Adipocyte (in vitro differentiated cells): ENCODE results near the gene C19orf38.
A peak's percentile ranks its signal among the peaks of the same experiment; 100 is the strongest.

Experiments
- DNase-seq: peaks from one replicate; pipeline ENCODE4 v3.0.0-alpha.2; 2015; ENCODE audit warnings: low read depth
- H3K27me3 ChIP-seq: replicated peaks from 2 replicates; pipeline ENCODE4 v1.7.0; 2013; ENCODE audit warnings: mild to moderate bottlenecking, low read length, moderate library complexity; ENCODE audit not compliant: control insufficient read depth, insufficient read depth
- H3K36me3 ChIP-seq: 2 replicates; pipeline ENCODE4 v1.7.0; 2013; ENCODE audit warnings: low read length, mild to moderate bottlenecking, moderate library complexity; ENCODE audit not compliant: control insufficient read depth, insufficient read depth, severe bottlenecking
- H3K4me1 ChIP-seq: 2 replicates; pipeline ENCODE4 v1.7.0; 2013; ENCODE audit warnings: mild to moderate bottlenecking, low read length, moderate library complexity; ENCODE audit not compliant: control insufficient read depth, insufficient read depth
- H3K4me3 ChIP-seq: 2 replicates; pipeline ENCODE4 v1.7.0; 2013; ENCODE audit warnings: mild to moderate bottlenecking, low read length, moderate library complexity
- H3K9ac ChIP-seq: 2 replicates; pipeline ENCODE4 v1.7.0; 2013; ENCODE audit warnings: mild to moderate bottlenecking, low read length, moderate library complexity
- H3K9me3 ChIP-seq: 2 replicates; pipeline ENCODE4 v1.7.0; 2013; ENCODE audit warnings: mild to moderate bottlenecking, low read length, moderate library complexity; ENCODE audit not compliant: control insufficient read depth

Gene C19orf38

GRCh38 chr19:10885201-10886169 is 37.3 kb downstream of the C19orf38 start:
- H3K4me1 ChIP-seq, result peaks cover 10% of the 10 kb centered on the region
- H3K4me3 ChIP-seq, result no peak overlapping the region
- DNase-seq, result peak; percentile 51
- no peaks in the 10 kb centered on the region for H3K9me3 ChIP-seq
- H3K36me3 ChIP-seq, result no peaks in the 10 kb centered on the region
- no peaks in the 10 kb centered on the region for H3K27me3 ChIP-seq
- no peak overlapping the region for H3K9ac ChIP-seq

GRCh38 chr19:10887616-10888367 is 39.6 kb downstream of the C19orf38 start:
- Histone ChIP-seq H3K9me3 (no peaks in the 10 kb centered on the region), H3K27me3 (no peaks in the 10 kb centered on the region), H3K36me3 (no peaks in the 10 kb centered on the region), H3K4me1 (peaks cover 9% of the 10 kb centered on the region), H3K9ac (no peak overlapping the region), H3K4me3 (no peak overlapping the region)
- DNase-seq, result peak; percentile 51

GRCh38 chr19:10888421-10888866 is 40.2 kb downstream of the C19orf38 start:
- Histone ChIP-seq H3K9ac (no peak overlapping the region), H3K27me3 (no peaks in the 10 kb centered on the region), H3K4me3 (no peak overlapping the region), H3K9me3 (no peaks in the 10 kb centered on the region), H3K36me3 (no peaks in the 10 kb centered on the region), H3K4me1 (peaks cover 9% of the 10 kb centered on the region)
- no peak for DNase-seq

GRCh38 chr19:10889880-10890279 is 41.7 kb downstream of the C19orf38 start:
- Histone ChIP-seq H3K4me3 (no peak overlapping the region), H3K4me1 (peaks cover 6% of the 10 kb centered on the region), H3K36me3 (no peaks in the 10 kb centered on the region), H3K27me3 (no peaks in the 10 kb centered on the region), H3K9ac (no peak overlapping the region), H3K9me3 (no peaks in the 10 kb centered on the region)
- DNase-seq, result no peak

- H3K4me1 ChIP-seq, result peaks cover 6% of the 10 kb centered on the region
- no peak overlapping the region for H3K4me3 ChIP-seq
- H3K27me3 ChIP-seq, result no peaks in the 10 kb centered on the region
Measured at GRCh38 chr19:10891405-10892086, 43.3 kb downstream of the C19orf38 start.

GRCh38 chr19:10892256-10892655 is 44.0 kb downstream of the C19orf38 start:
- Histone ChIP-seq H3K9me3 (no peaks in the 10 kb centered on the region), H3K36me3 (no peaks in the 10 kb centered on the region), H3K27me3 (no peaks in the 10 kb centered on the region), H3K9ac (no peak overlapping the region), H3K4me3 (no peak overlapping the region), H3K4me1 (peaks cover 6% of the 10 kb centered on the region)
- no peak for DNase-seq

More at GRCh38 chr19:10891405-10892086, 43.3 kb downstream of the C19orf38 start:
- no peaks in the 10 kb centered on the region for H3K9me3 ChIP-seq
- DNase-seq, result no peak
- no peaks in the 10 kb centered on the region for H3K36me3 ChIP-seq
- H3K9ac ChIP-seq, result no peak overlapping the region

- no peaks in the 10 kb centered on the region for H3K9me3 ChIP-seq
- H3K27me3 ChIP-seq, result no peaks in the 10 kb centered on the region
- no peak for DNase-seq
- H3K36me3 ChIP-seq, result no peaks in the 10 kb centered on the region
- no peak overlapping the region for H3K4me3 ChIP-seq
- H3K4me1 ChIP-seq, result peaks cover 6% of the 10 kb centered on the region
- no peak overlapping the region for H3K9ac ChIP-seq
Measured at GRCh38 chr19:10894911-10895213, 46.6 kb downstream of the C19orf38 start.

GRCh38 chr19:10895363-10895762 is 47.1 kb downstream of the C19orf38 start:
- H3K9me3 ChIP-seq, result no peaks in the 10 kb centered on the region
- no peak overlapping the region for H3K9ac ChIP-seq
- no peak overlapping the region for H3K4me3 ChIP-seq
- DNase-seq, result no peak
- no peaks in the 10 kb centered on the region for H3K36me3 ChIP-seq
- peaks cover 6% of the 10 kb centered on the region for H3K4me1 ChIP-seq
- no peaks in the 10 kb centered on the region for H3K27me3 ChIP-seq

- Histone ChIP-seq H3K4me1 (peaks cover 6% of the 10 kb centered on the region), H3K9me3 (no peaks in the 10 kb centered on the region), H3K9ac (no peak overlapping the region), H3K36me3 (no peaks in the 10 kb centered on the region), H3K27me3 (no peaks in the 10 kb centered on the region), H3K4me3 (no peak overlapping the region)
- no peak for DNase-seq
Measured at GRCh38 chr19:10895920-10896319, 47.7 kb downstream of the C19orf38 start.

- H3K4me3 ChIP-seq, result no peak overlapping the region
- H3K9me3 ChIP-seq, result no peaks in the 10 kb centered on the region
- H3K4me1 ChIP-seq, result no peaks in the 10 kb centered on the region
- peak; percentile 18 for DNase-seq
- no peaks in the 10 kb centered on the region for H3K36me3 ChIP-seq
- no peaks in the 10 kb centered on the region for H3K27me3 ChIP-seq
- no peak overlapping the region for H3K9ac ChIP-seq
Measured at GRCh38 chr19:10896851-10897526, 48.8 kb downstream of the C19orf38 start.
